DMS53 (cell line): ENCODE results near the gene KRT2.

Source experiments
- DNase-seq: peaks from one replicate; lab custom pipeline; 2025; lab: John Stamatoyannopoulos, UW

KRT2 gene

GRCh38 chr12:52663420-52663819, 11.4 kb upstream of the KRT2 start:
- DNase-seq, result no peak

- no peak for DNase-seq
Observed at GRCh38 chr12:52662918-52663229, 10.9 kb upstream of the KRT2 start.

DNA sequence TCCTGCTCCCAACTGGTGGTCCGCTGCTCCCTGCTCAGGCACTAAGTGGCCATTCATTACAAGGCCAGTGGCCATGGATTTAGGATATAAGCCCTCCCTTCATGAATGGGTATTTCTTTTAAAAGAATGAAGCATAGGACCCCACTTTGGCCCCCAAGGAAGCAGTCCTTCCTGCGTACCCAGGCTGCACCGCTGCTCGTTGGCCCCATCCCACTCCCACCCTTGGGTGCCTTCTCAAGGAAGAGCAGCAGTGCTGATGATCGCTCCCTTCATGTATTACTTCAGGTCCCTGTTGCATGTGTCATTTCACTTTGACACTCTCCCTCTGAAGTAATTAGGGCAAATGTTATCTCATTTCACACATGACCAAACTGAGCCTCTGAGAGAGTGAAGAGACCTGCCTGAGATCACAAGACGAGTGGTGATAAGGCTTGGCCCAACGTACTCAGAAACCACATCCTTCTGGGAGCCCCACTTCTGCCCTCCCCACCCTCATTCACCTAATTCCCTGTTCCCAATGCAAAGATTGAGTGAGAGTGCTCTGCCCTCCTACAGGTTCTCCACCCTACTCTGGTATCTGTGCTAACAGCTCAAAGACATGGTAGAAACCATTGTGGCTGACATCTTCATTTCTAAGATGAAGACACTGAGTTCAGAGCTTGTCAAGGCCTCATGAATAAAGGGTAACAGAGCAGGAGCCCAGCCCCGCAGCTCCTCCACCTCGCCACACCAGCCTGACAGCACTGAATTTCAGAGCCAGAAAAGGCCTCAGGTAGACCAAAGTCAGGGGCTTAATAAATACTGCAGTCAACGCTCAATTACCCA, 10.3 kb upstream of the KRT2 start:
- no peak for DNase-seq

DNA sequence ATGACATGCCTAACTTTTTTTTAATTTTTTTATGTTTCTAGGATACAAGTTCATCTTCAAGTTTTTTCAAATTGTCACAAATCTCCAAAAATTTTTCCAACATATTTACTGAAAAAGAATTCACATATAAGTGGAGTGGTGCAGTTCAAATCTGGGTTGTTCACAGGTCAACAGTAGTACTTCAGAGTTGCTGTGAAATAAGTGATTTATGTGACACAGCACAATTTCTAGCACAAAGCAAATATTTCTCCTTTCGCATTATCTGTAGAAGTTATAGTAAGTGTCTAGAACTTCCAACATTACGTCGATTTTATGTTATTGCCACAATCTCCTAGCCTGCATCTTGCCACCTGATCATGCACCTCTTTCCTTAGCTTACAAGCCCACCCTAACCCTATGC, 9.7 kb upstream of the KRT2 start:
- no peak for DNase-seq

GRCh38 chr12:52660934-52661499, 9.0 kb upstream of the KRT2 start:
- DNase-seq, result no peak

DNA sequence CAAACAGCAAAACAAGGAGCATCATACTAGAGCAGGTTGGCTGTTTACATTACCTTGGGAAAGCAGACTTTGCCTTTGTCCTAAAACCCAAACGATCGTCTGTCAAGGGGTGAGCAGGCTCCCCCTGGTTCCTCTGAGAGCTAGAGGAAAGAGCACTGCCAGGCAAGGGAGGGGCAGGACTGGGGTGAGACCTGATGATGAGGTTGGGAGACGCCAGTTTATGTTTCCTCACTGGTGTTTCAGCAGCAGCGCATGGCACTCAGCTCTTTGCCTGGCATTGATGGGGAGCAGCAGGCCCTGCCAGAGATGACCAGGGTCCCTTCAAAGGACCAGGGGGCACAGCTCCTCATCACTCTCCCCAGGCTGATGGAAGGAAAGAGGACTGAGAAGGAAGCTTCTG, 7.9 kb upstream of the KRT2 start:
- DNase-seq, result no peak

DNA sequence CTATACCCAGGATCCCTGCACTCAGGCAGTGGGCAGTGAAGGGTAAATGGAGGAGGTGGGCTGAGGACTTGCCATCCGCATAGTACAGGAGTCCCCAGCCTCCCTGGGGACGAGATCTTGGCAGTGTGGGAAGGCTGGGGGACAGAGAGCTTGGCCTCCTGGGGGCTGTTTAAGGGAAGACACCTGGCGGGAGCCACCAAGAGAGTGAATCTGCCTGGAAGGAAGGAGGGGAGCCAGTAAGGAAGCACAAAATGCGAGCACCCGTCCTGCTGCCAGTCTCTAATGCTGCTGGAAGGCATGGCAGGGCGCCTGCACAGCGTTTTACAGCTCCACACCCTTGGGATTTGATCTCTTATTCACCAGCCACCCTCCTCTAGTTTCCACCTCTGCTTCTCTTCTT, 7.4 kb upstream of the KRT2 start:
- DNase-seq, result no peak

- no peak for DNase-seq
Observed at GRCh38 chr12:52658196-52658595, 6.2 kb upstream of the KRT2 start.

DNA sequence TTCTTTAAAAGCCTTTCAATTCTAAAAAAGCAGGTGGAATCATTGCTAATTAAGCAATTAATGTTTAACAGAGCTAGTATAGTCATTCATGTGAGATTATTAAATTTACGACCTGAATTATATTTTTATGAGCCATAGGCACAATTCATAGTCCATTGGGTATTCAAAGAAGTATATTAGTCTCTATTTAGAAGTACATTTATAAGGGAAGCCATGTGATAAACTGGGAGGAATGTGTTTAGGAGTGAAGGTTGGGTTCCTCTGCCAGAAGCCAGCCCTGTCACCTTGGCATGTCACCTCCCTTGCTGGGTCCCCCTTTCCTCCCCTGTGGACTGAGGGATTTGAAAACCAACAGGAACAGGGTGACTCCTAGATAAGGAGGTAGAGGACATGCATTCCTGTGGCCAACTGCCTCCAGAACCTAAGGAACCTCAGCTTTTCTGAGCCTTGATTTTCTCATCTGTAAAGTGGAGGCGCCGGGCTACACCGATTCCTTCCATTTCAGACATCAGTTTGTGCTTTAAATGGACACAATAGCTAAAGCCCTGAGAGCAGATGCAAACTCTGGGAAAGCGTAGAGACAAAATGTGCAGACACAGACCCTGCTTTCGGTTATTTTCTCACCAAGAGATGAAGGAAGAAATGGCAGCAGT, 5.4 kb upstream of the KRT2 start:
- no peak for DNase-seq

- DNase-seq, result no peak
Observed at GRCh38 chr12:52656616-52657015, 4.6 kb upstream of the KRT2 start.

DNA sequence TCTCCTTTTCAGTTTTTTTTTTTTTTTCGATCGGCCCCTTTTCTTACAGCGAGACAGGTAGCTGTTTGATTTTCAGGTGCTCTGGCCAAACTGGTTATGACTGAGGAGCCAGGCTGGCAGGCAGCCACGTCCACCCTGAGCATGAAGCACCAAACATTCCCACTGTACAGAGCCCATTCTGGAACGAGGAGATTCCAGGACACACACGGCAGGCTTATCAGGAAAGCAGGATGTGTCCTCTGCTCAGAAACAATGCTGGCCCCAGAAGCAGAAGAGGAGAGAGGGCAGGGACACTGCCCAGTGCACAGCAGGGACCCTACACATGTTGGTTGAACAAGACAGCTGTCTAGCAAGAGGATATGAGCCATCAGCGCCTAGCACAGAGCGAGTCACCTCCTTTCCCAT, 3.7 kb upstream of the KRT2 start:
- DNase-seq, result no peak

DNA sequence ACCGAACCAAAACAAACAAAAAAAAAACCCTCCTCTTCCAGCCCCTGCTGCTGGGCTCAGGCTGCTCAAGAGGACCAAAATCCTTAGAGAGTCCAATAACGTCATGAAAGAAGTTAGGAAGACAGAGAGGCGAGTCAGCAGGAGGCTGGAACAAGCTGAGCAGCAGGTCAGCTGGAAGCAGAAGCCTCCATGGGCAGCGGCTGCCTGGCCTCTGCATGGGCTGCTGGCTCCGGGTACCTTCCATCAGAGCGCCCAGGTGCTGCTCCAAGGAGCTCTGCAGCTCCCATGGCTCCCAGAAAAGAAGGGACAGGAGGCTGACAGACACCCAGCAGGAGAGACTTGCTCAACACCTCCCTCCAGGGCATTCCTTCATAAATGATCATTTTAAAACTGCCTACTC, 3.2 kb upstream of the KRT2 start:
- DNase-seq, result no peak

GRCh38 chr12:52650520-52651081, 1.4 kb downstream of the KRT2 start:
- peak; percentile 9 for DNase-seq

DNA sequence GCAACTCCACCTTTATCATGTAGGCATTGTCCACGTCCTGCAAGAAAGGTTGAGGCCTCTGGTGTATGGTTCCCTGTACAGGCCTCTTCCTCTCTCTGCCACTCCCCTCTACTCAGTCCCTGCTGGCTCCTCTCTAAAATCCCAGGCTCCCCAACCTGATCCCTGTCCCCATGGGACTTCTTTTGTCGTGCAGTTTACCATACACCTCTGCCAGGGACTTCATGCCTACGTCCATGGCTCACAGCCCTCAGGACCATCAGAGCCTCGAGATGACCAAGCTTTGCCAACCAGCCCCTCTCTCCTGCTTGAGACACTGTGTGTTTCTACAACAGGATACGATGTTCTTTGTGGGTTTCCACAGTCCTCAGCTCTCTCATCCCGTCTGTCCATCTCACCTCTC, 2.9 kb downstream of the KRT2 start:
- DNase-seq, result no peak

DNA sequence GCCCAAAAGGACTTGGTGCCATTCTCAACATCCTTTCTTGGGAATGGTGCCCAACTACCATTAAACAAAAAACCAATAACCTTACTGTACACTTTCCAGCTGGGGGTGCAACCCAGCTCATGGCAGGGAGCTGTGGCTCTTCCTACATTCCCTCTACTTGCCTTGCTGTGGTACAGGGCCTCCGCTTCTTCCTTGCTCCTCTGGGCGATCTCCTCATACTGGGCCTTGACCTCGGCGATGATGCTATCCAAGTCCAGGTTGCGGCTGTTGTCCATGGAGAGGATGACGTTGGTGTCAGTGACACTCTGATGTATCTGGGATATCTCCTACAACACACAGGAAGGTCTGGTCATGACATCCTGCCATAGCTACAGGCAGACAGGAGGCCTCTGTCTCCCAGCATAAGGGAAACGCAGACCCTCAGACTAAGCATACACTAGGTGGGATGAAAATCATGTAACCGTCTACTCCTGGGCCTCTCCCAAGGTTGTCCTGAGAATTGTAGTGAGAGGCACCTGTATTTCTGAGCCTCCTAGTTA, 3.9 kb downstream of the KRT2 start:
- no peak for DNase-seq

GRCh38 chr12:52647601-52648000, 4.4 kb downstream of the KRT2 start:
- no peak for DNase-seq

DNA sequence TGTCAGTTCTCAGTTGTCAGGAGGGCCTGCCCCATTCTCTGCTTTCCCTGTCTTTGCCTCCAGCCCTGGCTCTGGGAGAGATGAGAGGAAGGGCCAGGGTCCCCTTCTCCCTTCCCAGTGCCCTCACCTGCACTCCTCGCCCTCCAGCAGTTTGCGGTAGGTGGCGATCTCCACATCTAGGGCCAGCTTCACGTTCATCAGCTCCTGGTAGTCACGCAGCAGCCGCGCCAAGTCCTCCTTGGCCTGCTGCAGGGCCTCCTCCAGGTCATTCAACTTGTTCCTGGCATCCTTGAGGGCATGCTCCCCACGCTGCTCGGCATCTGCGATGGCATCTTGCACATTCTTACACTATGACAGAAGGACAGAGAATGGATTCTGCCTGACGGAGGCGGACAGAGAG, 5.4 kb downstream of the KRT2 start:
- DNase-seq, result no peak

GRCh38 chr12:52645982-52646381, 6.0 kb downstream of the KRT2 start:
- no peak for DNase-seq

DNA sequence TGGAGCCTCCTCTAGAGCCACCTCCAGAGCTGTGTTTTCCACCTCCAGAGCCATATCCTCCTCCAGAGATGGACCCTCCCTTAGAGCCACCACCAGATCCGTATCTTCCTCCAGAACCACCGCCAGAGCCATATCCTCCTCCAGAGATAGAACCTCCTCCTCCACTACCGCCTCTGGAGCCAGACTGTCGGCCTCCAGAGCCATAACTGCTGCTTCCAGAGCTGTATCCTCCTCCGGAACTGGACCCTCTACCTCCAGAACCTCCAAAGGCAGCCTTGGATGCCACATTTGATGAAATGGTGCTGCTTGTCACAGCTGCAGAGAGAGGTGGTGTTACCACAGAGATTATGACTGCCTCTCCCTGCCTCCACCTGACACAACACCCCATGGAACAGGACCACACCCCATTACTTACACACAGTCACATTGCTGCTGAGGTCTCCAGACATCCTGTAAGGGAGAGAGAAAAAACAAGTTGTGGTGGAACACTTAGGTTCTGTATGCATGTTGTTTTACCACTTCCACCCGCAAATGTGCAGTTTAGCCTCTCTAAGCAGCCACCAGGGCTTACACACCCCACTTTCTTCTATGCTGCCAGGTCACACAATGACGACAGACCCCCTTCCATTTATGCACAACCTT, 6.8 kb downstream of the KRT2 start:
- DNase-seq, result no peak

- no peak for DNase-seq
Observed at GRCh38 chr12:52644078-52644415, 8.0 kb downstream of the KRT2 start.

- no peak for DNase-seq
Observed at GRCh38 chr12:52643233-52644077, 8.6 kb downstream of the KRT2 start.

DNA sequence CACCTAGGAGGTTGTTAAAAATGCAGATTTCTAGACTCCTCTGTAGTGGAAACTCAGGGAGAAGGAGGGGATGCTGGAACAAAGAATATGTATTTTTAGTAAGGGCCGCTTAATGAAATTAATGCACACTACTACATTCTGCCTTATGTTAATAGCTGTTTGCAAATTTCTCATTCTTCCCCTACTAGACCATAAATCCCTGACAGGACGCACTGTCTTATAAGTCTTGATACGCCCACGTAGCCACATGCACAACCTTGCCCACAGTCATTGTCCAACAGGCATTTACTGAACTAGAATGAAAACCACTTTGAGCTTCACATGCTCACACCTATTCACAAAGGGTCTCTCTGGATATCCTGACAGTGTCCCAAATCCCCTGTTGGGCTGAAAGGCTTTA, 10.5 kb downstream of the KRT2 start:
- DNase-seq, result no peak
